B cell (primary cell): ENCODE data around the gene C4orf54.

Experiments used
- EZH2 ChIP-seq: IDR thresholded peaks from 2 replicates; pipeline ENCODE4 v1.6.1; 2012; ENCODE audit warnings: borderline replicate concordance, low read depth, mild to moderate bottlenecking, moderate library complexity, low read length; ENCODE audit not compliant: insufficient read depth, poor library complexity, severe bottlenecking
- TF ChIP-seq, protein P1 (sequence below): fragments of 200-600 bp; IDR thresholded peaks from one replicate; pipeline ENCODE4 v1.8.0; 2022; ENCODE audit warnings: antibody characterized with exemption, mild to moderate bottlenecking

- TF ChIP-seq, protein P1, sequence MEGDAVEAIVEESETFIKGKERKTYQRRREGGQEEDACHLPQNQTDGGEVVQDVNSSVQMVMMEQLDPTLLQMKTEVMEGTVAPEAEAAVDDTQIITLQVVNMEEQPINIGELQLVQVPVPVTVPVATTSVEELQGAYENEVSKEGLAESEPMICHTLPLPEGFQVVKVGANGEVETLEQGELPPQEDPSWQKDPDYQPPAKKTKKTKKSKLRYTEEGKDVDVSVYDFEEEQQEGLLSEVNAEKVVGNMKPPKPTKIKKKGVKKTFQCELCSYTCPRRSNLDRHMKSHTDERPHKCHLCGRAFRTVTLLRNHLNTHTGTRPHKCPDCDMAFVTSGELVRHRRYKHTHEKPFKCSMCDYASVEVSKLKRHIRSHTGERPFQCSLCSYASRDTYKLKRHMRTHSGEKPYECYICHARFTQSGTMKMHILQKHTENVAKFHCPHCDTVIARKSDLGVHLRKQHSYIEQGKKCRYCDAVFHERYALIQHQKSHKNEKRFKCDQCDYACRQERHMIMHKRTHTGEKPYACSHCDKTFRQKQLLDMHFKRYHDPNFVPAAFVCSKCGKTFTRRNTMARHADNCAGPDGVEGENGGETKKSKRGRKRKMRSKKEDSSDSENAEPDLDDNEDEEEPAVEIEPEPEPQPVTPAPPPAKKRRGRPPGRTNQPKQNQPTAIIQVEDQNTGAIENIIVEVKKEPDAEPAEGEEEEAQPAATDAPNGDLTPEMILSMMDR: no peak
- no peak for TF ChIP-seq EZH2
These were observed 6.4 kb downstream of the C4orf54 start for GRCh38 chr4:99651016-99651769.
